ENCODE results near the gene ARHGAP26.

Gene ARHGAP26

GRCh38 chr5:142958944-142959682, 188.9 kb downstream of the ARHGAP26 start:
- Histone ChIP-seq H3K27ac (ENCODE audit: low read depth, low read length, poor library complexity, severe bottlenecking) (no peak overlapping the region), H3K4me2 (ENCODE audit: low read length) (no peak overlapping the region)

GRCh38 chr5:142959683-142960657, 189.8 kb downstream of the ARHGAP26 start:
- H3F3A ChIP-seq (ENCODE audit: insufficient read depth, low read length), result no peaks in the 10 kb centered on the region
- H4K20me1 ChIP-seq (ENCODE audit: insufficient read depth, low read length), result no peaks in the 10 kb centered on the region
- no peak overlapping the region for H3K4me2 ChIP-seq (ENCODE audit: low read length)
- no peaks in the 10 kb centered on the region for H3K9me2 ChIP-seq (ENCODE audit: low read depth, low read length)
- no peaks in the 10 kb centered on the region for H3K79me2 ChIP-seq (ENCODE audit: insufficient read depth, low read length)
- no peak overlapping the region for H2AFZ ChIP-seq (ENCODE audit: low read length)
- no peaks in the 10 kb centered on the region for H3K4me1 ChIP-seq (ENCODE audit: insufficient read depth, low read length, severe bottlenecking)
- H3K27ac ChIP-seq (ENCODE audit: low read depth, low read length, poor library complexity, severe bottlenecking), result no peak overlapping the region
- H3K4me3 ChIP-seq (ENCODE audit: low read depth, low read length, poor library complexity, severe bottlenecking), result no peak overlapping the region
- H3K27me3 ChIP-seq (ENCODE audit: insufficient read depth, low read length), result no peaks in the 10 kb centered on the region
- H3K9me3 ChIP-seq (ENCODE audit: low read length), result no peaks in the 10 kb centered on the region
- TF ChIP-seq CTCF (IDR thresholded peaks at IDR 0.05; ENCODE audit: low read length) (no peak), EZH2 (IDR thresholded peaks at IDR 0.05; ENCODE audit: borderline replicate concordance, low read length) (no peak)
- no peak overlapping the region for H3K9ac ChIP-seq (ENCODE audit: low read length)
- H3K36me3 ChIP-seq (ENCODE audit: insufficient read depth, low read length), result no peaks in the 10 kb centered on the region

More at GRCh38 chr5:142958944-142959682, 188.9 kb downstream of the ARHGAP26 start:
- Histone ChIP-seq H3K9me3 (ENCODE audit: low read length) (no peaks in the 10 kb centered on the region), H3K4me3 (ENCODE audit: low read depth, low read length, poor library complexity, severe bottlenecking) (no peak overlapping the region), H2AFZ (ENCODE audit: low read length) (no peak overlapping the region), H3K9ac (ENCODE audit: low read length) (no peak overlapping the region), H3K9me2 (ENCODE audit: low read depth, low read length) (no peaks in the 10 kb centered on the region), H3K36me3 (ENCODE audit: insufficient read depth, low read length) (no peaks in the 10 kb centered on the region), H4K20me1 (ENCODE audit: insufficient read depth, low read length) (no peaks in the 10 kb centered on the region), H3F3A (ENCODE audit: insufficient read depth, low read length) (no peaks in the 10 kb centered on the region), H3K79me2 (ENCODE audit: insufficient read depth, low read length) (no peaks in the 10 kb centered on the region), H3K4me1 (ENCODE audit: insufficient read depth, low read length, severe bottlenecking) (no peaks in the 10 kb centered on the region), H3K27me3 (ENCODE audit: insufficient read depth, low read length) (no peaks in the 10 kb centered on the region)
- TF ChIP-seq CTCF (IDR thresholded peaks at IDR 0.05; ENCODE audit: low read length) (no peak), EZH2 (IDR thresholded peaks at IDR 0.05; ENCODE audit: borderline replicate concordance, low read length) (no peak)

GRCh38 chr5:142961440-142962173, 191.4 kb downstream of the ARHGAP26 start:
- Histone ChIP-seq H3K9ac (ENCODE audit: low read length) (no peak overlapping the region), H3K4me2 (ENCODE audit: low read length) (no peak overlapping the region), H3K27me3 (ENCODE audit: insufficient read depth, low read length) (no peaks in the 10 kb centered on the region), H2AFZ (ENCODE audit: low read length) (no peak overlapping the region), H3K27ac (ENCODE audit: low read depth, low read length, poor library complexity, severe bottlenecking) (no peak overlapping the region), H3K9me3 (ENCODE audit: low read length) (no peaks in the 10 kb centered on the region), H3F3A (ENCODE audit: insufficient read depth, low read length) (no peaks in the 10 kb centered on the region), H4K20me1 (ENCODE audit: insufficient read depth, low read length) (no peaks in the 10 kb centered on the region), H3K4me1 (ENCODE audit: insufficient read depth, low read length, severe bottlenecking) (no peaks in the 10 kb centered on the region), H3K79me2 (ENCODE audit: insufficient read depth, low read length) (no peaks in the 10 kb centered on the region), H3K36me3 (ENCODE audit: insufficient read depth, low read length) (no peaks in the 10 kb centered on the region), H3K4me3 (ENCODE audit: low read depth, low read length, poor library complexity, severe bottlenecking) (no peak overlapping the region), H3K9me2 (ENCODE audit: low read depth, low read length) (no peaks in the 10 kb centered on the region)
- TF ChIP-seq CTCF (IDR thresholded peaks at IDR 0.05; ENCODE audit: low read length) (no peak), EZH2 (IDR thresholded peaks at IDR 0.05; ENCODE audit: borderline replicate concordance, low read length) (no peak)
